Gastrocnemius medialis (tissue), 4 donors: ENCODE measurements around the gene EGFLAM.

Source experiments
- CTCF ChIP-seq, 5 experiments: fragments of 450-650 bp in 3 of 5; fragments of 200-600 bp in 2 of 5; sonication (generic) in 2 of 5; IDR thresholded peaks in 4 of 5; conservative IDR thresholded peaks in 1 of 5; 1 replicate in 4 of 5; 2 replicates in 1 of 5; pipeline ENCODE4 v1.5.1; 2016 to 2019; ENCODE audit warnings: antibody characterized with exemption in 5 of 5, mild to moderate bottlenecking in 3 of 5, moderate library complexity in 3 of 5
- POLR2A ChIP-seq, 2 donors: fragments of 450-650 bp; IDR thresholded peaks; one replicate each; pipeline ENCODE4 v1.6.1; 2017; ENCODE audit warnings: antibody characterized with exemption in 2 of 2, mild to moderate bottlenecking in 2 of 2, moderate library complexity in 2 of 2

GRCh38 chr5:38403877-38404635 is 145.7 kb downstream of the EGFLAM start:
- TF ChIP-seq CTCF (IDR thresholded peaks at IDR 0.05 in 4 of 5, conservative IDR thresholded peaks at IDR 0.05 in 1 of 5) (no peak), POLR2A (IDR thresholded peaks at IDR 0.05) (no peak)
